Caco-2 (cell line): Measurements from ENCODE around the gene CDKN2B. TPM values are rescaled to one million over a fixed set of nuclear protein-coding genes. Genes with fewer than 3 reads are reported as not detected.

Experiments used
- BruUV-seq: library from RNA; stranded (reverse); fragments of 400-500 nt; replicated peaks from 2 replicates; lab custom pipeline; 2021; lab: Mats Ljungman, UMichigan
- CTCF ChIA-PET: fragments of 300-600 bp; sonication (Branson Sonifier 250); formaldehyde crosslinking; loops from one replicate; lab custom pipeline; 2022; ENCODE audit warnings: antibody characterized with exemption; lab: Charles Lee
- POLR2A ChIA-PET: fragments of 300-600 bp; sonication (Branson Sonifier 250); formaldehyde crosslinking; loops from one replicate; lab custom pipeline; 2022; ENCODE audit warnings: antibody characterized with exemption; lab: Charles Lee
- DNase-seq, 2 experiments: peaks; one replicate each; pipeline versions ENCODE4 v3.0.0 to v3.0.0-alpha.2; 2020 to 2022
- H3K27me3 ChIP-seq: replicated peaks from 2 replicates; pipeline ENCODE4 v1.6.0; 2011; ENCODE audit warnings: low read length; ENCODE audit not compliant: control insufficient read depth, insufficient read depth
- H3K36me3 ChIP-seq: 2 replicates; pipeline ENCODE4 v1.5.1; 2011; ENCODE audit warnings: low read length; ENCODE audit not compliant: control insufficient read depth, insufficient read depth
- H3K4me1 ChIP-seq: fragments of 250-450 bp; sonication (Bioruptor Pico); 2 replicates; pipeline ENCODE4 v1.5.1; 2020; ENCODE audit warnings: mild to moderate bottlenecking
- H3K4me3 ChIP-seq: 2 replicates; pipeline ENCODE4 v1.5.1; 2011; ENCODE audit warnings: low read depth, mild to moderate bottlenecking, control low read depth, low read length
- H3K9me3 ChIP-seq: fragments of 250-450 bp; sonication (Bioruptor Pico); 2 replicates; pipeline ENCODE4 v1.5.1; 2020; ENCODE audit warnings: mild to moderate bottlenecking, moderate library complexity
- H3K27ac Mint-ChIP-seq: one replicate; pipeline ENCODE4 v1.8.0; 2022; ENCODE audit warnings: mixed read lengths; ENCODE audit not compliant: unreplicated experiment
- H3K27me3 Mint-ChIP-seq: one replicate; pipeline ENCODE4 v1.8.0; 2022; ENCODE audit warnings: mixed read lengths; ENCODE audit not compliant: insufficient read depth, unreplicated experiment
- H3K36me3 Mint-ChIP-seq: one replicate; pipeline ENCODE4 v1.8.0; 2022; ENCODE audit warnings: mild to moderate bottlenecking, mixed read lengths; ENCODE audit not compliant: insufficient read depth, unreplicated experiment
- H3K4me1 Mint-ChIP-seq: one replicate; pipeline ENCODE4 v1.8.0; 2022; ENCODE audit warnings: low read depth, mixed read lengths; ENCODE audit not compliant: unreplicated experiment
- H3K4me3 Mint-ChIP-seq: one replicate; pipeline ENCODE4 v1.8.0; 2022; ENCODE audit warnings: mild to moderate bottlenecking, moderate library complexity, mixed read lengths; ENCODE audit not compliant: unreplicated experiment
- H3K9me3 Mint-ChIP-seq: one replicate; pipeline ENCODE4 v1.8.0; 2022; ENCODE audit warnings: mixed read lengths; ENCODE audit not compliant: unreplicated experiment
- intact Hi-C: fragments of 100-400 bp; cut with micrococcal nuclease; formaldehyde crosslinking; loops from one replicate; pipeline ENCODE4 v1.10.0; 2022; ENCODE audit not compliant: unreplicated experiment
- total RNA-seq: library from RNA; stranded (reverse); gene quantifications from 2 replicates; pipeline ENCODE4 v1.2.3, GENCODE V29; 2022
- TF ChIP-seq, protein P1 (sequence below), 2 experiments: fragments of 200-600 bp in 1 of 2; IDR thresholded peaks; 1 replicate in 1 of 2; 2 replicates in 1 of 2; pipeline versions ENCODE4 v1.5.1 to v1.8.0; 2011 to 2022; ENCODE audit warnings: antibody characterized with exemption in 1 of 2, control low read depth in 1 of 2, inconsistent platforms in 1 of 2, low read depth in 1 of 2, low read length in 1 of 2, mild to moderate bottlenecking in 1 of 2, moderate library complexity in 1 of 2; ENCODE audit not compliant: insufficient read depth in 1 of 2, severe bottlenecking in 1 of 2, unreplicated experiment in 1 of 2

CDKN2B gene
- total RNA-seq, 1 experiment from 2014 or later, result 7.6 TPM

DNA sequence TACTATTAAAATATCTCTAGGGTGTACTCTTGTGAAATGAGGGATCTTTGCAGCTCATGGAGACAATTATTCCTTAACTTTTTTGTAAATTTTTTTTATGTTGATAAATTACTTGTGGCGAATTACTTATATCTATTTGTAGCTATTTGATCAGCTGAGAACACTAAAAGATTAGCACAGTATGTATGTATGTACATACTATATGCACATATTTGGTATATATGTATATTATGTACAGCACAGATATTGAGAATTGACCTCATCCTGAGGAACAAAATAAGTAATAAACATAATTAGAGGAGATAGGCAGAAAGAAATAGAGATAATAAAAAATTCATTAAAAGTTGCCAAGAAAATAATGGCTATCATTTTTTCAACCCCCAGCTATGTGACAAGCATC lies 26.7 kb downstream of the CDKN2B start:
- no peaks in the 10 kb centered on the region for H3K36me3 Mint-ChIP-seq
- POLR2A ChIA-PET, result no interaction called here

GRCh38 chr9:21976334-21976875 lies 32.7 kb downstream of the CDKN2B start:
- H3K4me3 Mint-ChIP-seq, result no peak overlapping the region
- H3K27me3 Mint-ChIP-seq, result no peaks in the 10 kb centered on the region
- BruUV-seq, result no TSS peak
- ChIA-PET POLR2A (no interaction called here), CTCF (interaction anchor here (0.7 kb wide), 1 partner anchor 93 kb away, joined by 4 read pairs; no protein-coding TSS in a partner anchor)
- H3K9me3 Mint-ChIP-seq, result no peaks in the 10 kb centered on the region
- H3K27me3 ChIP-seq, result no peaks in the 10 kb centered on the region
- no peaks in the 10 kb centered on the region for H3K36me3 ChIP-seq
- no peaks in the 10 kb centered on the region for H3K36me3 Mint-ChIP-seq
- TF ChIP-seq, protein P1, sequence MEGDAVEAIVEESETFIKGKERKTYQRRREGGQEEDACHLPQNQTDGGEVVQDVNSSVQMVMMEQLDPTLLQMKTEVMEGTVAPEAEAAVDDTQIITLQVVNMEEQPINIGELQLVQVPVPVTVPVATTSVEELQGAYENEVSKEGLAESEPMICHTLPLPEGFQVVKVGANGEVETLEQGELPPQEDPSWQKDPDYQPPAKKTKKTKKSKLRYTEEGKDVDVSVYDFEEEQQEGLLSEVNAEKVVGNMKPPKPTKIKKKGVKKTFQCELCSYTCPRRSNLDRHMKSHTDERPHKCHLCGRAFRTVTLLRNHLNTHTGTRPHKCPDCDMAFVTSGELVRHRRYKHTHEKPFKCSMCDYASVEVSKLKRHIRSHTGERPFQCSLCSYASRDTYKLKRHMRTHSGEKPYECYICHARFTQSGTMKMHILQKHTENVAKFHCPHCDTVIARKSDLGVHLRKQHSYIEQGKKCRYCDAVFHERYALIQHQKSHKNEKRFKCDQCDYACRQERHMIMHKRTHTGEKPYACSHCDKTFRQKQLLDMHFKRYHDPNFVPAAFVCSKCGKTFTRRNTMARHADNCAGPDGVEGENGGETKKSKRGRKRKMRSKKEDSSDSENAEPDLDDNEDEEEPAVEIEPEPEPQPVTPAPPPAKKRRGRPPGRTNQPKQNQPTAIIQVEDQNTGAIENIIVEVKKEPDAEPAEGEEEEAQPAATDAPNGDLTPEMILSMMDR (IDR thresholded peaks at IDR 0.05; ENCODE audit: insufficient read depth in 1 of 2, low read depth in 1 of 2, low read length in 1 of 2, severe bottlenecking in 1 of 2, unreplicated experiment in 1 of 2), result no peak
- intact Hi-C loops, result no loop called here
- peaks cover 6% of the 10 kb centered on the region for H3K4me1 Mint-ChIP-seq
- H3K4me1 ChIP-seq, result no peaks in the 10 kb centered on the region
- H3K27ac Mint-ChIP-seq, result no peak overlapping the region
- H3K4me3 ChIP-seq, result no peak overlapping the region
- no peaks in the 10 kb centered on the region for H3K9me3 ChIP-seq
- no peak for DNase-seq

More for the DNA sequence above, 26.7 kb downstream of the CDKN2B start:
- no peak overlapping the region for H3K4me3 ChIP-seq
- no peak overlapping the region for H3K27ac Mint-ChIP-seq
- no peaks in the 10 kb centered on the region for H3K36me3 ChIP-seq
- no peak overlapping the region for H3K4me3 Mint-ChIP-seq
- DNase-seq, result no peak
- TF ChIP-seq, protein P1 (IDR thresholded peaks at IDR 0.05; ENCODE audit: insufficient read depth in 1 of 2, low read depth in 1 of 2, low read length in 1 of 2, severe bottlenecking in 1 of 2, unreplicated experiment in 1 of 2), result no peak
- BruUV-seq, result no TSS peak
- peaks cover 6% of the 10 kb centered on the region for H3K4me1 Mint-ChIP-seq
- H3K9me3 Mint-ChIP-seq, result no peaks in the 10 kb centered on the region
- intact Hi-C loops, result no loop called here
- no peaks in the 10 kb centered on the region for H3K4me1 ChIP-seq
- H3K9me3 ChIP-seq, result no peaks in the 10 kb centered on the region
- CTCF ChIA-PET, result no interaction called here
- H3K27me3 ChIP-seq, result no peaks in the 10 kb centered on the region
- no peaks in the 10 kb centered on the region for H3K27me3 Mint-ChIP-seq

GRCh38 chr9:21974722-21975409 lies 34.2 kb downstream of the CDKN2B start:
- no peaks in the 10 kb centered on the region for H3K27me3 Mint-ChIP-seq
- TF ChIP-seq, protein P1 (IDR thresholded peaks at IDR 0.05; ENCODE audit: insufficient read depth in 1 of 2, low read depth in 1 of 2, low read length in 1 of 2, severe bottlenecking in 1 of 2, unreplicated experiment in 1 of 2), result no peak
- CTCF ChIA-PET, result no interaction called here
- POLR2A ChIA-PET, result no interaction called here
- H3K36me3 Mint-ChIP-seq, result peaks cover 2% of the 10 kb centered on the region
- peaks cover 6% of the 10 kb centered on the region for H3K4me1 Mint-ChIP-seq
- H3K27me3 ChIP-seq, result no peaks in the 10 kb centered on the region
- no peaks in the 10 kb centered on the region for H3K9me3 ChIP-seq
- no peak for DNase-seq
- no peak overlapping the region for H3K4me3 ChIP-seq
- H3K4me1 ChIP-seq, result no peaks in the 10 kb centered on the region
- no peak overlapping the region for H3K4me3 Mint-ChIP-seq
- no peak overlapping the region for H3K27ac Mint-ChIP-seq
- no peaks in the 10 kb centered on the region for H3K36me3 ChIP-seq
- H3K9me3 Mint-ChIP-seq, result no peaks in the 10 kb centered on the region
- intact Hi-C loops, result no loop called here
- no TSS peak for BruUV-seq
